GM21717 (cell line): Measurements from ENCODE around the gene SUFU.
A peak's percentile ranks its signal among the peaks of the same experiment; 100 is the strongest.

Experiments
- ATAC-seq: cut with Tn5 transposase; IDR thresholded peaks from one replicate; pipeline ENCODE4 v1.9.1; 2021; ENCODE audit warnings: mild to moderate bottlenecking, moderate library complexity; ENCODE audit not compliant: unreplicated experiment

The SUFU gene

DNA sequence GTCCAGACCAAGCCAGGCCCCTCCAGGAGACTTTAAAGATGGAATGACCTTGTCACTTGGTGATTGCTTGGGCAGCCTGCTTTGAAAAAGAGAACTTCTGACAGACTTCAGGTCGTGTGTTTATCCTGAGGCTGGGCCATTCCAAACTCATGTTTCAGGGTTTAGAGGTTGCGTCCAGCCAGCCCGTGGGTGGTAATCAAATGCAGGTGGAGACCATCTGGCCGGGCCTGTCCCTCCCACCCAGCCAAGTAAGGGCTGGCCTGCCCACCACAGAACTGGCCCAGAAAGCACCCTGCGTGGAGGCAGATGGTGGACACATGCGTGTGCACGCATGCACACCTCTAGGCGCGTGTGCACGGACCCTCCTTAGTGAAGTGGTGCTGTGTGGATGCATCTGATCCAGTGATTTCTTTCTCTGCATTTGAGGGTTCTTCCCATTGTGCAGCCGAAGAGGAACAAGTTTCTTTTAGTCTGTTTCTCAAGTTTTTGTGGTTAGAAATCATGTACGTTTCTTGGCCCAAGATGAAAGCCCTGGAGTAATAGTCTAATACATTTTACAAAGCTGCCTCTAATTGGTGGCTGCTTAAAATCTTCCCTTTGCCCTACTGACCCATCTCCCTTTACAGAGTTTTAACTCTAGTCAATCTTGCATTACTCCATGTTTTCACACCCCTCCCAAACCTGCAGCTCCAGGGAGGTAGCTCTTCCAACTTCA lies 43.0 kb downstream of the SUFU start:
- no peak for ATAC-seq

DNA sequence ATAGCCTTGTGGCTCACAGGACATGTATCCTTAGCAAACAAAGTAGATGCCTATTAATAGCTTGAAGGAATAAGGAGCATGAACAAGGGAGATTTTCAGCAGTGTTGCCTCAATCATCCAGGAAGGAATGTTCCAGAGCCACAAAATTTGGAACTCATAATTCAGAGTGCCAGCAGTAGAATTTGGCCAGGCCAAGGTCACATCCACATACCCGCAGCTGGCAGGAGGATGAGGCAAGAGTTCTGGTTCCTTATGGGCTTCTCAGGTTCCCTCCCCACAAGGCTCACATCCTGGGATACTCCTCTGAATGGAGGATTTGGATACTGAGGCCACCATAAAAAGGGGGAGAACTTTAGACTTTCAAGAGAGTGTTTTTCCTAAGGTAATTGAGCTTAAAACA lies 45.8 kb downstream of the SUFU start:
- ATAC-seq, result no peak

DNA sequence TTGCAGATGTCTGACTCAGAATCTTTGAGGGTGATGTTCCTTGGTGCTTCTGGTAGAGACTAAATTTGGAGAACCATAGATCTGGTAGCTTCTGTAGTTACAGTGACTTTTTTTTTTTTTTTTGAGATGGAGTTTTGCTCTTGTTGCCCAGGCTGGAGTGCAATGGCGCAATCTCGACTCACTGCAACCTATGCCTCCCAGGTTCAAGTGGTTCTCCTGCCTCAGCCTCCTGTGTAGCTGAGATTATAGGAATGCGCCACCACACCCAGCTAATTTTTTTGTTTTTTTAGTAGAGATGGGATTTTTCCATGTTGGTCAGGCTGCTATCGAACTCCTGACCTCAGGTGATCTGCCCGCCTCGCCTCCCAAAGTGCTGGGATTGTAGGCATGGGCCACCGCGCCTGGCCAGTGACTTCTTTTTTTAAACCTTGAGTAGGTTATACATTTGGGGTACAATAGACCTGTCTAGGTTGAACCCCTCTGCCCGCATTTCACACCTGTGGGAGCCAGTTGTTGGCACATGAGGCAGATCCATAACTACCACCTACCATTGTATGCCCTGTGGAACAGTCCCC lies 47.0 kb downstream of the SUFU start:
- ATAC-seq, result no peak

DNA sequence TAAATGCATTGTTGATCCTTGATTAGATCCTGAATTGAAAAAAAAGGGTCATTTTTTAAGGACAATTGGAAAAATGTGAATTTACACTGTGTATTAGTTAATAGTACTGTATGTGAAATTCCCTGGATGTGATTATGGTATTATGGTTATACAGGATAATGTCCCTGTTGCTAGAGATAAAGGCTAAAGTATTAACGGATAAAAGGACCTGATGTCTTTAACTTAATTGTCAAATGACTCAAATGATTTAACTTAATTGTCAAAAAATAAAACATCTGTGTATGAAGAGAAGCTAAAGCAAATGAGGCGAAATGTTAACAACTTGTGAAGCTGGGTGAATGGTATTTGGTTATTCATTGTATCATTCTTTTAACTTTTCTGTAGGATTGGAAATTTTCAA lies 48.8 kb downstream of the SUFU start:
- ATAC-seq, result no peak

DNA sequence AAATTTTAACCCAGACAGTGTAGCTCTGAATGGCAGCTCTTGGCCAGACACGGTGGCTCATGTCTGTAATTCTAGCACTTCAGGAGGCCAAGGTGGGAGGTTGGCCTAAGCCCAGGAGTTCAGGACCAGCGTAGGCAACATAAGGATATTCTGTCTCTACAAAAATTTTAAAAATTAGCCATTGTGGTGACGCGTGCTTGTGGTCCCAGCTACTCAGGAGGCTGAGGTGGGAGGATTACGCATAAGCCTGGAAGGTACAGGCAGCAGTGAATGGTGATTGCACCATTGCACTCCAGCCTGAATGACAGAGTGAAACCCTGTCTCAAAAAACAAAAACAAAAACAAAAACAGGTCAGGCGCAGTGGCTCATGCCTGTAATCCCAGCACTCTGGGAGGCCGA lies 50.0 kb downstream of the SUFU start:
- ATAC-seq, result no peak

DNA sequence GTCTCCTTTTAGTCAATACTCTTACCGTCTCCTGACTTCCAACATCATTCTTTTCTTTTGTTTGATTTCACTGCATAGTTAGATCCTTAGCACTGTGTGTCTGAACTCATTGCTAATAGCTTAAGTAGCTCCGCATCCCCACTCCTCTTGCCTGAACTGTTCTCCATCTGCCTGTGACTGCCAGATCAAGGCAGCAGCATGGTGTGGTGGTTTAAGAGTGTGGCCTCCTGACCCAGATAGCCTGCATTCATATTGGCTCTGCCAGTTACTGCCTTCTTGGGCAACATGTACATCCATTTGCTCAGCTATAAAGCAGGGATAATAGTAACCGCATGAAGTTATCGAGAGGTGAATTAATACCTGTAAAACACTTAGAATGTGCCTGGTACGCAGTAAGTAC lies 50.8 kb downstream of the SUFU start:
- ATAC-seq, result no peak

DNA sequence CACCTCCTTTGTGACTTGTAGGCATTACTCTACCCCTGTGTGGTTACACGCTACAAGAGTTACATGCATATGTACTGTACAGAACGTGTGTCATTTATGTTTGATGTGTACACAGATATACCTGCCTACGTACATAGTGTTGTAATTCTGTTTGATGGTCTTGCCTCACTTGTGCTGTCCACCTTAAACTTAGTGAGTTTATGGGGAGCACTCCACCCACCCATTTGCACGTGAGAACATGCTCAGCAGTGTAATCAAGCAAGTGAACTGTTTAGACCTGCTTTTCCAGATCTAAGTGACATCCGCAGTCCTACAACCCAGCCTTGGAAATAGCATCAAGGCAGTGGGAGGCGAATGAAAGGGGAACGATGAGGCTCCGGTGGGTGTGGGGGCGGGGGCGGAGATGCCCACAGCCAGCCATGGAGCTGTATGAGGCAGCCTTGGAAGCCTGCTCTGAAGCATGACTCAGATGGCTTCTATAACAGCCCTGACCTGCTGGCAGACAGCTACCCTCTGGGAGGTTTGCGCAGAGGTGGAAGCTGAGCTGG lies 52.1 kb downstream of the SUFU start:
- ATAC-seq, result no peak

DNA sequence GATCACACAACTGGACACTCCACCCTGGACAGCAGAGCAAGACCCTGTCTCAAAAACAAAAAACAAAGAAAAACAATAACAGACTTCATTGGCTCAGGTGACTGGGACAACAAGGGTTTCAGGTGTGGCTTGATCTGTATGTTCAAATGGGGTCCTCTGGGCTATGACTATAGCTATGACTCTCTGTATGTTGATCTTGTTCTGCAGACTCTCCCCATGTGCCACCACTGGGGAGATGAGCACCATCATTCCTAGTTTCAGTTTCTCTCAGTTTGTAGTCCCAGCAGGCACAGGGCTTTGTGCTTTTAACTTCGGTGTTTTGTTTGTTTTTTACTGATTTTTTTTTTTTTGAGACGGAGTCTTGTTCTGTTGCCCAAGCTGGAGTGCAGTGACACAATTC lies 53.8 kb downstream of the SUFU start:
- no peak for ATAC-seq

DNA sequence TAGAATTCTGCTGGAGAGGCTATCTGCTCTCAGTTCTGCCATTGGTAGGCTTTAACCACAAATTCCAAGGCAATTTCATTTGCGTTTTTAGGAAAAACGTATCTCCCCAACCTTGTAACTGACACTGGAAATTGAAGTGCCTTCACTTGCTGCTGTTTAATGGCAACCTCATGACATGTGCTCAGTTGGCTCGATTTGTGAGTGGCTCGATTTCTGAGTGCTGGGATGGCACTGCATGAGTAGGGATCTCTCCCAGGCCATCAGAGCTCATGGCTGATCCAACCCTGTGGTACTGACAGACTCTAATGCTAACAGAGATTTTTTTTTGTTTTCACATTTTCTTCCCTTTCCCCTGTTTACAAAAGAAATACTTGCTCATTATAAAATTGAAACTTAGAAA lies 56.0 kb downstream of the SUFU start:
- ATAC-seq, result no peak

DNA sequence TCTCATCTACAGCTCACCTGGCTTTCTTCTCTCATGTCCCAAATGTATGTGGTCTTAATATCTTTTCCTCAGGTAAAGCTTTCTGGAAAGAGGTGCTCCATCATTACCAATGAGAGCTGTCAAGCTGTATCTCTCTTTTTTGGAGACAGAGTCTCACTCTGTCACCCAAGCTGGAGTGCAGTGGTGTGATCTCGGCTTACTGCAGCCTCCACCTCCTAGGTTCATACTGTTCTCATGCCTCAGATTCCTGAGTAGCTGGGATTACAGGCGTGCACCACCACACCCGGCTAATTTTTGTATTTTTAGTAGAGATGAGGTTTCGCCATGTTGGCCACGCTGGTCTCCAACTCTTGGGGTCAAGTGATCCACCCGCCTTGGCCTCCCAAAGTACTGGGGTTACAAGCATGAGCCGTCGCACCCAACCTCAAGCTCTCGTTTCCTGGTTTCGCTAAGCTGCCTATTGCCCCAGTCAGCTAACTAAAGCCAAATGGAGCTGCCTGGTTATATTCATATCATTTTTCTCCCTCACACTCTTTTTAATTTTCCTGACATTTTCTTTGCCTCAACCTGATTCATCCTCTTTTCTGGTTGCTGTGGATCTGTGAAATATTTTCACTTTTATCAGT lies 60.5 kb downstream of the SUFU start:
- no peak for ATAC-seq

DNA sequence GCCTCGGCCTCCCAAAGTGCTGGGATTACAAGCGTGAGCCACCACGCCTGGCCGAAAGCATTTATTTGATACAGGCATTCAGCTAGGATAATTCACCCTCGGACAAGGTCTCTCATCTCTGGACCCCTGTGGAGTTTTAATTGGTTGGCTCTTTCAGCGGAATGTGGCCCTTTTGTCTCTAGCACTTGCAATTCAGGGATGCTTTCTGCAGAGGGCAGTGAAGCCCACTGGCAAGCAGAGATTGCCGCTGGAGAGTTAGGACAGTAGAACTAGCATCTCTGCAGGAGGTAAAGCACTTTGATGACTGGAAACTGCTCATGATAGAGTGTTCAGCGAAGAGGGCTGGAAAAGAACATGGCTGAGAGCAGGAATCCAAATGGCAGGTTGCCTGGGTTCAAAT lies 62.0 kb downstream of the SUFU start:
- ATAC-seq, result no peak

DNA sequence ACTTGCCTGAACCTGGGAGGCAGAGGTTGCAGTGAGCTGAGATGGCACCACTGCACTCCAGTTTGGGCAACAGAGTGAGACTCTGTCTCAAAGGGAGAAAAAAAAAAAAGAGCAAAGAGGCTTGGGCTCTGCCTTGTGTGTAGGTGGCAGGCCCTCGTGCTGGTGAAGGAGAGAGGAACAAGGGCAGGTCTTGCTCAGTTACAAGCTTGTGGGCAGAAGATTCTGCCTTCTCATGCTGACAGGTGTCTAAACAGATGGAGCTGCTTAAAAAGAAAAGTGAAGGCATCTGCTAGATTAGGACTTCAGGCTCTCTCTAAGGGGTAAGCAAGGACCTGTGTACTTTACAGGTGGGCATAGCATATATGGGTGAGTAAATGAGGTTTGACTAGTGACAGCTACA lies 75.0 kb downstream of the SUFU start:
- no peak for ATAC-seq

DNA sequence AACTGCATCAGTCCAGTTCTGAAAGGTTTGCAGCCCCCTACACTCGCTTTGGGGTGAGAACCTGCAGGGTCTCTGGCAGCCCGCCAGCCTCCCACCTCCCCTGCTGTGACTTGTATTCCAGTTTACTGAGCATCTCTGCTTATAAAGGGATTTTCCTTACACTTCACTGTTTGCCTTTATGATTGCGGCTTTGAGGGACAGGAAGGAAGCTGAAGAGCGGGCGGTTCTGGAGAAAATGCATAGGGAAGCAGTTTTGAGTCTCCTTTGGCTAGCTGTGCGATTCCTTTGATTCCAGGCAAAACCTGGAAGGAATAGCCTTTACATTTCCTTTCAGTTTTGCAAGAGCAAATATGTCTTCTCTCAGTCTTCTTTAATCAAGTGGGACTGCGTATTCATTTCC lies 75.6 kb downstream of the SUFU start:
- ATAC-seq, result no peak

DNA sequence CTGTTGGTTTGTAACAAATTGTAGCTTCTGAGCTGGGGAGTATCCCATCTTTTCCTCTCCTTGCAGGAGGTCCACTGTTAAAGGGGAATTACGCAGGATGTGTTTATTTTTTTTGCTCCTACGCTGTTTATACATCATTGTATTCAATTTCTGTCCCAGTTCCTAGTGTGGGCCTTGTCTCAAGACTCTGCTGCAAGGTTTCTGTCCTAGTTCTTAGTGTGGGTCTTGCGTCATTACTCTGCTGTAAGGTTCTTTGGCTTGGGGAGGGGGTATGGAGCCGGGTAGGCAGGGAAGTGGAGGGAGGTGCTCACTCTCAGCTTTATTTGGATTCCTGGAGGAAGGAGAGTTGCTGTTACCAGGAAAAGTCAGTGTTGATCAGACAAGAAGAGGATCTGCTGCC lies 76.5 kb downstream of the SUFU start:
- no peak for ATAC-seq

DNA sequence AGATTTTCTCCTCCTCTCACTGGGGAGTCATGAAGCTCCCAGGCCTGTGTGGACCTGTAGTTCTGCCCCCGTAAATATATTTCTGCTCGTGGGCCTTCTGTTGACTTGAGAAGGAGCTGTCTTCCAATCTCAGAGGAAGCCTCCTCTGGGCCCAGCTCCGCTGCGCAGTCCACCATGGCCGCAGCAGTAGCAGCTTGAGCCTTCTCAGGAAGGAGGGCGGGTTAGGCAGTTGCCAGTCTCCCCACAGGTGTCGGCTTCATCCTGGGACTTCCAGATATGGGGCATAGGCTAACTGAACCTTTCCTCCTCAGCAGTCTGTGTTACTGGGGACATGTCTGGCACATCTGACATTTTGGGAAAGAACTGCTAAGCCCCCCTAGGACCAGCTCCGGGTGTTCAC lies 77.6 kb downstream of the SUFU start:
- ATAC-seq, result no peak

DNA sequence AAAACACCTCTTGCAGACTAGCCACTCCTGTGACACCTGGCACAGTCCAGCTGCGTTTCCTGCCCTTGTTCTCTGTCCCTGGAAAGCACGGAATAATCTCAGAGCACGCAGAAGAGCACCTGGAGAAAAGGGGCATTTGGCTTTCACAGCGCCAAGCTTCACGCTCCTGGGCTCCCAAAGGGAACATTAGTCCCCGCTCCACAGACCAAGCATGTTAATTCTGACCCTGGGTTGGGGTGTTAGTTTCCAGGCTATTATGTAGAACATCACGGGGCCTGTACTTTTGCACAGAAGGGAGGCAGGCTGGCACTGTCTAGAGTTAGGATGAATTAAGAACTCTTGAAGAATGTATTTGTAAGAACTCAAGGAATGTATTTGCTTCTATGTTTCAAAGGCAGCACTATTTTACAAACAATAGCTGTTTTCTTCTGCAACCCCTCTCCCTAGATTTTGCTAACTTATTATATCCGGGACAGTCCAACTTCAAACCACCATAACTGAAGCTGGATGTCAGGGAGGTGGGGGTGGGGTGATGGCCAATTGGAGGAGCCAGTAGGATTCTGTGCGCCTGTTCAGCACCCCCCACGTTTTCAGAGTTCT lies 78.3 kb downstream of the SUFU start:
- ATAC-seq, result no peak

DNA sequence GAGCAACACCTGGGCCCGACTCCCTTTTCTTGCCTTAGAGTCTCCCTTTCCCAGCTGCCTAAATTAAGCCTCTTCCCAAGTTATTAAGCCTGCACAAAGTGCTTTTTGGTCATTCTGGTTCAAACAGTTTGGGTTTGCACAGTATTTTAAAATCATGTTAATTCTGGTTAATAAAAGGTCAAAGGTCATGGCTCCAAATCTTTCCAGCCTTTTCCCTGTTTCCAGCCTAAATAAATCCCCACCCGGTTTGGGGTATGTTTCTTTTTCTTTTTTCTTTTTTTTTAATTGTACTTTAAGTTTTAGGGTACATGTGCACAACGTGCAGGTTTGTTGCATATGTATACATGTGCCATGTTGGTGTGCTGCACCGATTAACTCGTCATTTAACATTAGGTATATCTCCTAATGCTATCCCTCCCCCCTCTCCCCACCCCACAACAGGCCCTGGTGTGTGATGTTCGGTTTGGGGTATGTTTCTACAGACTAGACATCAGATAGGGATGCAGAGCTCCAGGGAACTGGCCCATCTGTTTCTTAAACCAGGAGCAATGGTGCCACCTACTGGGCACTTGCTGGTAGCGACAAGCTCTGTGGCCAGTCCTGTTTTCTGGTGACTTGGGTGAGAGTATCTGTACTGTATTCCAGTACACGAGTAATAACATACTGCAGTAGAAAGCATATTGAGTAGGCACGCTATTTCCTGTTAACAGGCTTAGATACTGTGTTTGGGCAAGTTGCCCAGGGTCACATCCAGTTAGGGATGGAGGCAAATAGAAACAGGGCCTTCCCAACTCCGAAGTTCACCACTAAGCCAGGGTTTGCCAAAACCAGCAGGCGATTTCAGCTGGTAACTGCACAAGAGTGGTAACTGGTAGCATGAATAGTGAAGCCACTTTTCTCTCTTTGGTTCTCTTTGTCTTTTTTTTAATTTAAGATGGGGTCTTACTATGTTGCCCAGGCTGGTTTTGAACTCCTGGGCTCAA lies 80.0 kb downstream of the SUFU start:
- peak; percentile 52 for ATAC-seq

DNA sequence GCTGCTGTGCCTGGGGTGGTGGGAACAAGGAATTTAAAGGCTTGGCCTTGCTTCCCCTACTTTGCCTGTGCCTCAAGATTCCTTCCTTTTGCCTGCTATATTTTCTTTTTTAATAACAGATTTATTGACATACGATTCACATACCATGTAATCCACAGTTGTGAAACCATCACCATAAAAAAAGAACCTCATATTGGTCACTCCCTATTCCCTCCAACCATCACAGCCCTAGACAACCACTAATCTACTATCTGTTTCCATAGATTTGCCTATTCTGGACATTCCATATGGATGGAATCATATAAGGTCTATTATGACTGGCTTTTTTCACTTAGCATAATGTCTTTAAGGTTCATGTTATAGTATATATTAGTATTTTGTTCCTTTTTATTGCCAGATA lies 81.3 kb downstream of the SUFU start:
- no peak for ATAC-seq

DNA sequence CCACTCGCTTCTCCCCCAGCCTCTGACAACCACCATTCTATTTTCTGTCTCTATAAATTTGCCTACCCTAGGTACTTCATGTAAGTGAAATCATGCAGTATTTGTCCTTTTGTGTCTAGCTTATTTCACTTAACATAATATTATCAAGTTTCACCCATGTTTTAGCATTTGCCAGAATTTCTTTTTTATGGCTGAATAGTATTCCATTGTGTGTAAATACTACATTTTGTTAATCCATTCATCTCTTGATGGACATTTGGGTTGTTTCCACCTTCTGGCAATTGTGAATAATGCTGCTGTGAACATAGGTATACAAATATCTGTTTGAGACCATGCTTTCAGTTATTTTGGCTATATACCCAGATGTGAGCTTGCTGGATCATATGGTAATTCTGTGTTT lies 83.1 kb downstream of the SUFU start:
- no peak for ATAC-seq

DNA sequence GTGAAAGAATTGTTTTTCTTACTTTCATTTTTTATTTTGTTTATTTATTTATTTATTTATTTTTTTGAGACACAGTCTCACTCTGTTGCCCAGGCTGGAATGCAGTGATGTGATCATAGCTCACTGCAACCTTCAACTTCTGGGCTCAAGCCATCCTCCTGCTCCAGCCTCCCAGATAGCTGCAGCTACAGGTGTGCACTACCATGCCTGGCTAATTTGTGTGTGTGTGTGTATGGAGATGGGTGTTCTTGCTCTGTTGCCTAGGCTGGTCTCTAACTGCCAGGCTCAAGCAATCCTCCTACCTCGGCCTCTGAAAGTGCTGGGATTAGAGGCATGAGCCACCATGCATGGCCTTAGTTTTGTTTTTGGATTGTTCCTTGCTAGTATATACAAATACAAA lies 85.1 kb downstream of the SUFU start:
- no peak for ATAC-seq
